HFF-Myc (cell line): ENCODE data around the gene ZCCHC17.

Experiments used
- DNase-seq: peaks from one replicate; pipeline ENCODE4 v3.0.0-alpha.2; 2011; ENCODE audit warnings: low read depth; ENCODE audit errors: extremely low read depth
- H3K4me3 ChIP-seq: replicated peaks from 2 replicates; pipeline ENCODE4 v1.5.1; 2011; ENCODE audit warnings: low read depth, mild to moderate bottlenecking, control low read depth, low read length
- CTCF ChIP-seq: IDR thresholded peaks from 2 replicates; pipeline ENCODE4 v1.5.1; 2012; ENCODE audit warnings: mild to moderate bottlenecking, low read depth, low read length, control low read depth; ENCODE audit errors: missing control alignments

Gene ZCCHC17

GRCh38 chr1:31399976-31400375 lies 103.1 kb downstream of the ZCCHC17 start:
- H3K4me3 ChIP-seq, result no peak overlapping the region
- no peak for TF ChIP-seq CTCF
- DNase-seq, result no peak

- no peak for DNase-seq
- no peak overlapping the region for H3K4me3 ChIP-seq
- TF ChIP-seq CTCF, result no peak
Measured at GRCh38 chr1:31400393-31400792, 103.6 kb downstream of the ZCCHC17 start.

GRCh38 chr1:31401241-31401640 lies 104.4 kb downstream of the ZCCHC17 start:
- H3K4me3 ChIP-seq, result no peak overlapping the region
- DNase-seq, result no peak
- TF ChIP-seq CTCF, result no peak

GRCh38 chr1:31405578-31406245 lies 108.9 kb downstream of the ZCCHC17 start:
- no peak for DNase-seq
- no peak overlapping the region for H3K4me3 ChIP-seq
- no peak for TF ChIP-seq CTCF

GRCh38 chr1:31407029-31407626 lies 110.3 kb downstream of the ZCCHC17 start:
- no peak overlapping the region for H3K4me3 ChIP-seq
- no peak for DNase-seq
- no peak for TF ChIP-seq CTCF

GRCh38 chr1:31408788-31409318 lies 112.0 kb downstream of the ZCCHC17 start:
- no peak for TF ChIP-seq CTCF
- no peak for DNase-seq
- H3K4me3 ChIP-seq, result no peak overlapping the region
